HFF-Myc (cell line): Measurements from ENCODE around the gene WFDC13.
"Not testable (repeated sequence)": the region's sequence is repeated elsewhere in the genome, so short reads cannot be mapped to it uniquely, and the experiment has no call there.

Source experiments
- DNase-seq: peaks from one replicate; pipeline ENCODE4 v3.0.0-alpha.2; 2011; ENCODE audit warnings: low read depth; ENCODE audit errors: extremely low read depth
- H3K4me3 ChIP-seq: replicated peaks from 2 replicates; pipeline ENCODE4 v1.5.1; 2011; ENCODE audit warnings: low read depth, mild to moderate bottlenecking, control low read depth, low read length
- CTCF ChIP-seq: IDR thresholded peaks from 2 replicates; pipeline ENCODE4 v1.5.1; 2012; ENCODE audit warnings: mild to moderate bottlenecking, low read depth, low read length, control low read depth; ENCODE audit errors: missing control alignments

WFDC13 gene

GRCh38 chr20:45701873-45702272 lies at the start of gene WFDC13:
Gene WFDC13, plus strand, starts transcription at chr20:45702038. Its CDS starts 86 bp downstream, at chr20:45702124.
- H3K4me3 ChIP-seq = no peak within 1 kb of the TSS
- TF ChIP-seq CTCF = no peak
- no peak for DNase-seq

- not testable (repeated sequence) for DNase-seq, H3K4me3 ChIP-seq
These were observed 44.8 kb upstream of the WFDC13 start for GRCh38 chr20:45657038-45657437.

GRCh38 chr20:45670139-45670538 lies 31.7 kb upstream of the WFDC13 start, which contains the start of gene WFDC11:
Gene WFDC11, minus strand, starts transcription at chr20:45670239. Its CDS starts 19,639 bp downstream, at chr20:45650600.
- no peak for DNase-seq
- no peak for TF ChIP-seq CTCF
- no peak within 1 kb of the TSS for H3K4me3 ChIP-seq

GRCh38 chr20:45672765-45673164 lies 29.1 kb upstream of the WFDC13 start:
- no peak overlapping the region for H3K4me3 ChIP-seq
- no peak for TF ChIP-seq CTCF
- DNase-seq = no peak

- no peak for DNase-seq
- TF ChIP-seq CTCF = no peak
These were observed 22.2 kb upstream of the WFDC13 start for GRCh38 chr20:45679650-45680049.

GRCh38 chr20:45685896-45686295 lies 15.9 kb upstream of the WFDC13 start:
- TF ChIP-seq CTCF = peak; percentile 12
- H3K4me3 ChIP-seq = no peak overlapping the region
- DNase-seq = peak; percentile 4

More at GRCh38 chr20:45679650-45680049, 22.2 kb upstream of the WFDC13 start:
- no peak overlapping the region for H3K4me3 ChIP-seq

- not testable (repeated sequence) for DNase-seq, H3K4me3 ChIP-seq
These were observed 8.5 kb upstream of the WFDC13 start for GRCh38 chr20:45693346-45693745.

- TF ChIP-seq CTCF = no peak
- no peak for DNase-seq
- no peak overlapping the region for H3K4me3 ChIP-seq
These were observed 6.3 kb upstream of the WFDC13 start for GRCh38 chr20:45695496-45695895.
